Measurements from ENCODE around the gene CA11. TPM values are rescaled to one million over a fixed set of nuclear protein-coding genes. Genes with fewer than 3 reads are reported as not detected.

Gene CA11
- total RNA-seq, 1 donor from 2014 or later: 9.5 TPM

DNA sequence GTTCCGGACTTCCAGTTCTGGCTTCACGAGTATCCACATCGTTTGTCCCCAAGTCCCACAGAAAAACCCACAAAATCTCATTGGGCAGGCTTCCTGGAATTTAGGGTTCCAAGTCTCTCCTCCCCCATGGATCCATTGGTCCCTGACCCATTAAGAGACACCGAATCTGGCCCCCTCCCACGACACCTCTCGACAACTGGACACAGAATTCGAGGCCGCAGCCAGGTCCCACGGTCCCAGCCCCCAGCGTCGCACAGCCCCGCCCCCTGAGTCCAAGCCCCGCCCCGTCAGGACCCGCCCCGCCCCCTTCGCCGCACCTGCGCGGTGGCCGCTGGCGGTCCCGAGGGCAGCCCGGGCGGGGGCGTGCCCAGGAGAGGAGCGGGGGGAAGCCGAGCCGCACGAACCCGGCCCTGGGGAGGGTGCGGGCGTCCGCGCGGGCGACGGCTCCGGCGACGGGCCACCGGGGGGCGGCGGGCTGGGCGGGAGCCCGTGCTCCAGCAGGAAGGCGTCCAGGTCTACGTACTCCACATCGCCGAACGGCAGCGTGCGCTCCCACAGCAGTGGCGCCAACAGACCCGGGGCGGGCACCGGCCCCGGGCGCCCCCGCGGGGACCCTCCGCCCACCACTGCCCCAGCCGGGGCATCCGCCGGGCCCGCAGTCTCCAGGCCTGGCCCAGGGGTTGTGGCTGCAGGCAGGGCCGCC, 10.6 kb downstream of the CA11 start:
- POLR2A ChIA-PET: interaction anchor here (0.6 to 4.8 kb wide), 10 partner anchors 9 to 19 kb away, joined by 3 to 67 read pairs (median 23); partner anchors contain the start of genes CA11, RPL18 and SPHK2
- peaks cover 28% of the 10 kb centered on the region for H3K36me3 Mint-ChIP-seq (ENCODE audit: low read depth)
- H3K4me3 Mint-ChIP-seq: peak overlapping the region; percentile 93
- TF ChIP-seq, protein P1, sequence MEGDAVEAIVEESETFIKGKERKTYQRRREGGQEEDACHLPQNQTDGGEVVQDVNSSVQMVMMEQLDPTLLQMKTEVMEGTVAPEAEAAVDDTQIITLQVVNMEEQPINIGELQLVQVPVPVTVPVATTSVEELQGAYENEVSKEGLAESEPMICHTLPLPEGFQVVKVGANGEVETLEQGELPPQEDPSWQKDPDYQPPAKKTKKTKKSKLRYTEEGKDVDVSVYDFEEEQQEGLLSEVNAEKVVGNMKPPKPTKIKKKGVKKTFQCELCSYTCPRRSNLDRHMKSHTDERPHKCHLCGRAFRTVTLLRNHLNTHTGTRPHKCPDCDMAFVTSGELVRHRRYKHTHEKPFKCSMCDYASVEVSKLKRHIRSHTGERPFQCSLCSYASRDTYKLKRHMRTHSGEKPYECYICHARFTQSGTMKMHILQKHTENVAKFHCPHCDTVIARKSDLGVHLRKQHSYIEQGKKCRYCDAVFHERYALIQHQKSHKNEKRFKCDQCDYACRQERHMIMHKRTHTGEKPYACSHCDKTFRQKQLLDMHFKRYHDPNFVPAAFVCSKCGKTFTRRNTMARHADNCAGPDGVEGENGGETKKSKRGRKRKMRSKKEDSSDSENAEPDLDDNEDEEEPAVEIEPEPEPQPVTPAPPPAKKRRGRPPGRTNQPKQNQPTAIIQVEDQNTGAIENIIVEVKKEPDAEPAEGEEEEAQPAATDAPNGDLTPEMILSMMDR (IDR thresholded peaks at IDR 0.05): no peak
- DNase-seq (peak; percentile 80), ATAC-seq (ENCODE audit: low read depth) (peak; percentile 26)
- no peaks in the 10 kb centered on the region for H3K9me3 Mint-ChIP-seq
- intact Hi-C loops (cut with micrococcal nuclease): loop anchor here (2.0 to 10.0 kb wide), 6 partner anchors 13 to 1042 kb away; partner anchors contain the start of genes C19orf73, LIN7B, PPFIA3 and PRMT1
- H3K27ac Mint-ChIP-seq: peak overlapping the region; percentile 99
- CTCF ChIA-PET: no interaction called here
- peaks cover 61% of the 10 kb centered on the region for H3K4me1 Mint-ChIP-seq
- H3K27me3 Mint-ChIP-seq: no peaks in the 10 kb centered on the region

DNA sequence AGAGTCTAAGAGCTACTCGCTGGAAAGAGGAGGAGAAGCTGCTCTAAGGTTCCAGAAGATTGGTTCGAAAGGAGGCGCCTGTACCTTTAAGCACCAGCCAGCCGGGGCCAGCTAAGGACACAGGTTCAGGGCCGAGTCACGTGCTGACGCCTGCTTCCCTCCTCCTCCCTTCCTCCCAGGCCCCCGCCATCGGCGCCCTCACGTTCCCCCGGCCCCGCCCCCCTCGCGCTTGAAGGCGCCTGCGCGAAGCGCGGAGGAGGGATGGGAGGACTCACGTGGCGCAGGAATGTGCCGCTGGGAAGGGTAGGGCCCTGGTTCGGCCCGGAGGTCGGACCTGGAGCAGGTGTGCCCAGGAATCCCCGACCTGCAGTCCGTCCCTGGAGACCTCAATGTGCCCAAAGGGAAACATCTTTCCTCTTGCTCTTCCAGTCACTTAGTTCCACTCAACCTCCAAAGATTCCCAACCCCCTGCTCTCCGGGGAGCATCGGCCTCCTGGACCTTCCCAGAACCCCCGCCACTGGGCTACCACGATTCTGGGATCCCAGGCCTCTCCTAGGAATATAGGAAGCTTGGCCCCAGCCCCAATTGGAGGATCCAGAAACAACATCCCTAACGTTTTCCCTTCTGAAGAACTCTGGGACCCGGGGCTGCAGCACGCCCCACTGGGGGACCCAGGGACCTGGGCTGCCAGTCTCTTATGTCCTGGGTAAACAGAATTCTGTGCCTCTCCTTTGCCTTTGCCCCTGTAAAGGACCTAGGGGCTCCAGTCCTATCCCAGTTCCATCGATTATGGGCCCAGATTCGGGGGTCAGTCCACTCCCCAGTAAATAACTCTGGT, 11.3 kb downstream of the CA11 start:
- H3K9me3 Mint-ChIP-seq: no peaks in the 10 kb centered on the region
- H3K4me1 Mint-ChIP-seq: peaks cover 56% of the 10 kb centered on the region
- peak overlapping the region; percentile 77 for H3K4me3 Mint-ChIP-seq
- TF ChIP-seq, protein P1 (IDR thresholded peaks at IDR 0.05): no peak
- no peaks in the 10 kb centered on the region for H3K27me3 Mint-ChIP-seq
- CTCF ChIA-PET: interaction anchor here (0.6 to 1.8 kb wide), 4 partner anchors 11 to 45 kb away, joined by 3 to 11 read pairs (median 5); partner anchors contain the start of genes CA11, RPL18 and SPHK2
- ATAC-seq (ENCODE audit: low read depth): peak; percentile 16
- DNase-seq: peak; percentile 87
- POLR2A ChIA-PET: interaction anchor here (0.6 to 2.6 kb wide), 12 partner anchors 10 to 385 kb away, joined by 3 to 32 read pairs (median 6); partner anchors contain the start of genes CA11, RPL18 and SPHK2
- H3K27ac Mint-ChIP-seq: peak overlapping the region; percentile 84
- intact Hi-C loops (cut with micrococcal nuclease): loop anchor here (1.0 to 10.0 kb wide), 7 partner anchors 10 to 1043 kb away; partner anchors contain the start of genes C19orf73, LIN7B, PPFIA3 and PRMT1
- H3K36me3 Mint-ChIP-seq (ENCODE audit: low read depth): peaks cover 31% of the 10 kb centered on the region

DNA sequence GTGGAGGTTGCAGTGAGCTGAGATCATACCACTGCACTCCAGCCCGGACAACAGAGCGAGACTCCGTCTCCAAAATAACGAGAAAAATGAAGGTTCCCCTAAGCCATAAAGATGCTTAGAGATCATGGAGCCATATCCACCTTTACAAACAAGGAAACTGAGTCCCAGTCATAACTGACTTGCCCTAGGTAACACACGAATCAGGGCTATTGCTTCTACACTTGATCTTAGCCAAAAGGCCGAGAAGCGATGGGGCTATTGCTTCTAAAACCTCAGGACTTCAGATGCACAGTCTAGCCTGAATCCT, 12.0 kb downstream of the CA11 start:
- DNase-seq: no peak
- ATAC-seq (ENCODE audit: low read depth): no peak
- peaks cover 32% of the 10 kb centered on the region for H3K36me3 Mint-ChIP-seq (ENCODE audit: low read depth)
- intact Hi-C loops (cut with micrococcal nuclease): loop anchor here (1.0 to 10.0 kb wide), 3 partner anchors 10 to 481 kb away; partner anchors contain the start of genes C19orf73, LIN7B and PPFIA3
- ChIA-PET POLR2A (interaction anchor here (0.6 to 2.6 kb wide), 11 partner anchors 10 to 476 kb away, joined by 3 to 32 read pairs (median 8); partner anchors contain the start of genes CA11, RPL18 and SPHK2), CTCF (interaction anchor here (1.4 to 1.8 kb wide), 3 partner anchors 11 to 45 kb away, joined by 4 to 11 read pairs (median 6); partner anchors contain the start of genes CA11, RPL18 and SPHK2)
- H3K27me3 Mint-ChIP-seq: no peaks in the 10 kb centered on the region
- peak overlapping the region; percentile 77 for H3K4me3 Mint-ChIP-seq
- H3K4me1 Mint-ChIP-seq: peaks cover 49% of the 10 kb centered on the region
- no peaks in the 10 kb centered on the region for H3K9me3 Mint-ChIP-seq
- H3K27ac Mint-ChIP-seq: peak overlapping the region; percentile 84
- TF ChIP-seq, protein P1 (IDR thresholded peaks at IDR 0.05): no peak

DNA sequence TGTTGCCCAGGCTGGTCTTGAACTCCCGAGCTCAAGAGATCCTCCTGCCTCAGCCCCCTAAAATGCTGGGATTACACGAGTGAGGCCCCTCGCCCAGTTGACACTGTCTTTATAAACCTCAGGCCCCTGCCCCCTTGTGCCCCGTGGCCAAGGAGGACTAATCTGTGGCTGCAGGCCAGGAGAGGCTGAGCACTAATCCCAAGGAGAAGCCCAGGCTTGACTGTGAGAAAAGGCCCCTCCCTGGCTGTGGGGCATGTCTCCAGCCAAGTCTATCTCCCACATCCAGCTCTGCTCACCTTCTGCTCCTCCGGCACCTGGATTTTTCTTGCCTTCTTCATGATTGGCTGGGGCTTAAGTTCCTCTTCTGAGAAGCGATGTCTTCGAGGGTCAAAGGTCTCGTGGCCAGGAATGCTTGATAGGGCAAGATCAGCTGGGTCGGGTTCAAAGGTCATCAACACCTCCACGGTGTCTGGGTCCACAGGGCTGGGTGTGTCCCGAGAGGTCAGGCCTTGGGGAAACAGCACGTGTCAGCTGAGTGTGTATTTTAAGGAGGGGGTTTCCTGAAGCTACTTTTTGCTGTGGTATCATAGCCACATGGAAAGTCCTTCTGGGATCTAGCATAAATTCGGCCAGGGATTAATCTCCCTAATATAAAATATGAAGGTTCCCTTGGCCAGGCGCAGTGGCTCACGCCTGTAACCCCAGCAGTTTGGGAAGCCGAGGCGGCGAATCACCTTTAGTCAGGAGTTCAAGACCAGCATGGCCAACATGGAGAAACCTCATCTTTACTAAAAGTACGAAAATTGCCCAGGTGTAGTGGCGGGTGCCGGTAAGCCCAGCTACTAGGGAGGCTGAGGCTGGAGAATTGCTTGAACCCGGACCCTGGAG, 12.6 kb downstream of the CA11 start:
- intact Hi-C loops (cut with micrococcal nuclease): loop anchor here (1.0 to 10.0 kb wide), 3 partner anchors 9 to 481 kb away; partner anchors contain the start of genes C19orf73, LIN7B and PPFIA3
- POLR2A ChIA-PET: interaction anchor here (0.6 to 2.6 kb wide), 12 partner anchors 9 to 912 kb away, joined by 3 to 32 read pairs (median 6); partner anchors contain the start of genes CA11, RPL18 and SPHK2

More for the DNA sequence above, 12.6 kb downstream of the CA11 start:
- Mint-ChIP-seq H3K27ac (peak overlapping the region; percentile 84), H3K4me3 (peak overlapping the region; percentile 77), H3K4me1 (peaks cover 43% of the 10 kb centered on the region), H3K27me3 (no peaks in the 10 kb centered on the region), H3K9me3 (no peaks in the 10 kb centered on the region), H3K36me3 (ENCODE audit: low read depth) (peaks cover 36% of the 10 kb centered on the region)
- ATAC-seq (ENCODE audit: low read depth) (no peak), DNase-seq (no peak)
- TF ChIP-seq, protein P1 (IDR thresholded peaks at IDR 0.05): no peak
- CTCF ChIA-PET: interaction anchor here (1.4 to 1.8 kb wide), 3 partner anchors 12 to 44 kb away, joined by 4 to 11 read pairs (median 6); partner anchors contain the start of genes CA11, RPL18 and SPHK2

All from activated B cell treated with CpG ODN at 0.5 μM for 24 hours (primary cell).